Suppressor macrophage treated with lipopolysaccharide for 4 hours (primary cell): ENCODE data around the gene NADK.
A peak's percentile ranks its signal among the peaks of the same experiment; 100 is the strongest.
"Not testable (repeated sequence)": the region's sequence is repeated elsewhere in the genome, so short reads cannot be mapped to it uniquely, and the experiment has no call there.

Source experiments
- DNase-seq: peaks from one replicate; pipeline ENCODE4 v3.0.0-alpha.2; 2020

The NADK gene

DNA sequence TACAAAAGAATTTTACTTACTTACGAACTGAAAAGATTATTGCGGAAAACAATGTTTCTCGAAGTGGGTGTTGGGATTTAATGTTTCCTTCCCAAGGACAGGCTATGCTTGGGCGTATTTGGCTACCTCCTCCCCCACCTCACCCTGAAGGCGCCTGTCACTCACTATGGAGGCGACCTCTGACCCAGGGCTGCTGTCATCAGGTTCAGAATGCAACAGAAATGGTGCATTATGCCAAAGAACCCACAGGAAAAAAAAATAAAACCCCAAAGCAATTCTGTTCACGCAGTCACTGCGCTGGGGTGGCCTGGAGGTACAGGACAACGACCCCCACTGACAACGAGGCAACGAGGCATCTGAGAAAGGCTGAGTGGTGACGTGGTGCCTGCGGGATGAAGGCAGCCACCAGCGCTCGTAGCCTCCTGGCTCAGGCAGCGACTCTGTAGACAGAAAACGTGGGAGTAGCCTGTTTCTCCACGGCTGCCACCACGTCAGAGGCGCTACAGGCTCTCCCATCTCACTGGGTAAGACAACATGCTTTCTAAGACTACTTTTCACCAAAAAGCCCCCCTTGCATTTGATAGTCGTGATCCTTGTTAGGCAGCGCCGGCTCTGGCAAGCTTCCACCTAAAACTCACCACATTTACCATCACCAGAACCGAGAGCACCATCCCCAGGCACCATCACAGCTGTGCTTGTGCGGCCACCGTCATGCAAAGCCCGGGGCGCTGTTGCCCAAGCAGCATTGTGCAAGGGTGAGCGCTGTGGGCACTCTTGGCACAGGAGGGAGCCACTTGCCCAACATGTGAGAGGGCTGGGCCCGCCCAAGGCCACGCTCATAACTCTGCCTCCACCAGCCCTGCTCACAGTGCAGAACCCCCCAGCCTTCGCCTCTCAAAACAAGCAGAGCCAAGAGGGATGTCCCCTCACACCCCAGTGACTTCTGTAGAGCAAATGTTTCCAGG, 14.3 kb downstream of the NADK start:
- peak; percentile 91 for DNase-seq

- DNase-seq, result no peak
These were observed 16.5 kb downstream of the NADK start for GRCh38 chr1:1761504-1762376.

- DNase-seq, result no peak
These were observed 17.6 kb downstream of the NADK start for GRCh38 chr1:1760715-1761114.

DNA sequence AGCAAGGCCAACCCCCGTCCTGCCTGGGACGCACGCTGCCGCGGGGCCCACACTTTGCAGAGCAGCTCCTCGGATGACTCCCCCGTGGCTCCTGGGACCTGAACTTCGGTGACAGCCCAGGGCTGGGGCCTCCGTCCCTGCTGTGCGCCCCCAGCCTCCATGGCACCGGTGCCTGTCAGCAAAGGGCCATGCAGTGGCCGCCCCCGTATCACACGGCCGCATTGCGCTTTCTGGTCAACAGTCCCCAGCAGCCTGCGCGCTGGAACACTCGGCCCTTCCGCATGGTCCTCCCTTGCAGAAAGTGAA, 18.0 kb downstream of the NADK start:
- no peak for DNase-seq

DNA sequence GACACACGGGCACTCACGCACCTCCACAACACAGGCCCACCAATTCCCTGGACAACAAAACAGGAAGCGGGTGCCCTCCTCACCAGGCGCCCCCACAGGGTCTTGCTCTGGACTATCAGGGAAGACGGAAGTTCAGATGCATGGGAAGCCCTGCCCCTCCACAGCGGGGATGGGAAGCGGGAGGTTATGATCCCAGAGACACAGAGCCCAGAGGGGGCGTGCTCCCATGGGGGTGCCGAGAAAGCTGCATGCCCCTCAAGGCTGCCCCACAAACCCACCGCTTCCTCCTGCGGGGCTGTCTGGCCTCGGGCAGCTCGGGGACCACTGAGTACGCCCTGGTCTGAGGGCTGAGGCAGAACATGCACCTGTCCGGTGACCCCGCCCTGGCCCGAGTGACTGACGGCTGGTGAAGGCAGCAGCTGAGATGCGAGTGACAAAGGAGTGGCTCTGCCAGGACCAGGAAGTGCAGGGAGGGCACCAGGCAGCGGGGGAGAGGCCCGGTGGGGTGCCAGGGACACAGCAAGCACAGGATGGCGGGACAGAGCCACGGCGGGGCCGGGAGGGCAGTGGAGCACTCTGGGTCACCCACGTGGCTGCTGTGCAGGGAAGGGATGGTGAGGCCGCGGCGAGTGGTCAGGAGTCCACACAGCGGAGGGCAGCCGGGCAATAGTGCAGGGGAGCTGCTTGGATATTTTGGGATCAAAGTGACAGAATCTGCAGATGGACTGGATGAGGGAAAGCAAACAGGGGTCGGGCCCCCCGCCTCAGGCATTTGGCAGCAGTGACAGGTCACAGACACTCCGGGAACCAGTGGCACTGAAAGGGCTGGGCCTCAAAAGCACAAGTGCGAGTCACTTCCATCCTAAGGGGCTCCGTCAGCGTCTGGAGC, 18.6 kb downstream of the NADK start:
- no peak for DNase-seq

DNA sequence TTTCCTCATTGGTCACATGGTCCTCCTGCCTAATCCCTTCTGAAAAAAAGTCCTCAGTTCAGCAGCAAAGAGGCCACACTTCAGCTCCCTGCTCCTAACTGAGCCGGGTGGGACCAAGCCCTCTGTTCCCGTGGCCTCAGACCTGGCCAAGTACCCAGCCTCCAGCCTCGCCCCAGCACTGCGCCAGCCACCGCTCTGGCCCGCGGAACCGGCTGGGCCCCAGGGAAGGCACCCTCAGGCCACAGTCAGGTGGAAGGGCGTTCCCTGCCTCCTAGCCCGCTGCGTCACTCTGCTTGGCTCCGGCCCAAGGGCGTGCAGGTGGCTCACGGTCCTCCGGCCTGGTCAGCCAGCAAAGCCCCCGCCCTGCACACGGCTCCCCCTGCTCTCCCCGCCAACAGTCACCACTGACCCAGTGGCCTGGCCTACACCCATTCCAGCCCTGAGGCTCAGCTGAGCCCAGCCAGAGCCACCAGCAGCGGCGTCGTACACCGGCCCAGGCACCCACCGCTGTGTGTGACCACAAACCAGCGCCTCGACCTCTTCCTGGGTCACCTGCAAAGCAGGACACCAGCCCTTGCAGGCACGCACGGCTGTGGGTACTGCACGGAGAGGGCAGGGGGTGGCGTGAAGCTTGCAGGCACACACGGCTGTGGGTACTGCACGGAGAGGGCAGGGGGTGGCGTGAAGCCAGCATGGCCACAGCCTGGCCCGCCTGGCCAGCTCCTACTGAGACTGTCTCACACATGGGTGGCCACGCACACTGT, 19.4 kb downstream of the NADK start:
- DNase-seq, result no peak

DNA sequence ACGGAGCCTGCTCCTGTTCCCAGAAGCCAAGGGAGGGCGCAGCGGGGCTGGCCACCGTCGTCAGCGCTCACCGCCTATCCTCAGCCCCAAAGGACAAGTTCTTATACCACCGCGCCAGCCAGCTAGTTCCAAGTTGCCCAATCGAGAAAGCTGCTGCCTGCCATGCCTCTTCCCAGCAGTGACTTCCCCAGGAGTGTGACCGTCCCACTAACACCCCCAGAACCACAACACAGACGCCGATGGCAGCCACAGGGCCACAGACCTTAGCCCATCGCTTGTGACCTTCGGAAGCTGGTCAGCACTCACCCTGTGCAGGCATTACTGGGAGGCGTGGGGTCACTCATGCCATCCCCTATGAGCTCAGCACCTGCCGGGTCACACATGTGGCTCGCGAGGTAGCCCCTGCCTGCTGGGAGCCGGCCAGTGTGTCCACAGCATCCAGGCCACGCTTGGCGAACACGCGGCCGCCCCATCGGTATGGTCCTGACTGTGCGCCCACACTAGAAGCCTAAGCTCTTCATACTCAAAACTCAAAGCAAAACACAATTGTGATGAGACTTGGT, 20.1 kb downstream of the NADK start:
- DNase-seq, result no peak

- DNase-seq, result no peak
These were observed 20.7 kb downstream of the NADK start for GRCh38 chr1:1757422-1758058.

- no peak for DNase-seq
These were observed 21.4 kb downstream of the NADK start for GRCh38 chr1:1756661-1757421.

- DNase-seq, result no peak
These were observed 22.4 kb downstream of the NADK start for GRCh38 chr1:1755852-1756251.

DNA sequence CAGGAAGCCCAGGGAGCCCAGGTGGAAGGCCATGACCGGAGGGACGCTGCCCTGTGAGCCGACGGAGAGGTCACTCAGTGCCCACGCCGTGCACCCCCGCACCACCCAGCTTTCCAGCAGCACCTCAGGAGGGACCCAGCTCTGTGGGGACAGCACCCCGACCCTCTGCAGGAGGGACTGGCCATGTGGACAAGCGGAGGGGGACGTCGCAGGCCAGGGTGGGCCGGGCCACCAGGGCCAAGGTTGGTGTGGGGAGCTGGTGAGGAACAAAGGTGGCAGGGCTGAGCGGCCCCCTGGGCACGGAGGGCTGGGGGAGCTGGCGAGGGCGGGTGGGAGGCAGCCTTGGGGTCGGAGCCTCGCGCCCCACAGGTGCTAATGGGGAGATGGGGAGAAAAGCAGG, 22.8 kb downstream of the NADK start:
- DNase-seq, result no peak

GRCh38 chr1:1754051-1754815, 24.0 kb downstream of the NADK start:
- DNase-seq, result no peak

DNA sequence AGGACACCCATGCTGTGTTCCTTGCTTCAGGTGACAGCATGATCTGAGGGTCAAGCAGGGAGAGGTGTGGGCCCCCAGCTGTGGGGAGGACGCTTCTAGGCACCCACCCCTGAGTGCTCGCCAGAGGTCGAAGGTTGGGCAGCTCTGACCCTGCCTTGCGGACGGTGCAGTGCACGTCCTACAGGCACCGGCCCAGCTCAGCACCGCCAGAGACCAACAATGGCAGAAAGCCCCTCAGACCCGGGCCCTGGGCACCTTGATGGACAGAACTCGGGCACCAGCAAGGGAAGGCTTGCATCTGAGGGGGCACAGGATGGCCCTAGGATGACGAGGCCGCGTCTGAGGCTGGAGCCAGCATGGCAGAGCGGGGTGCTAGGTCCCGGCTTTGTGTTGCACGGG, 24.7 kb downstream of the NADK start:
- no peak for DNase-seq

GRCh38 chr1:1752636-1753606, 25.3 kb downstream of the NADK start:
- no peak for DNase-seq

- no peak for DNase-seq
These were observed 26.1 kb downstream of the NADK start for GRCh38 chr1:1752190-1752589.

GRCh38 chr1:1749941-1750340, 28.3 kb downstream of the NADK start:
- DNase-seq, result not testable (repeated sequence)

DNA sequence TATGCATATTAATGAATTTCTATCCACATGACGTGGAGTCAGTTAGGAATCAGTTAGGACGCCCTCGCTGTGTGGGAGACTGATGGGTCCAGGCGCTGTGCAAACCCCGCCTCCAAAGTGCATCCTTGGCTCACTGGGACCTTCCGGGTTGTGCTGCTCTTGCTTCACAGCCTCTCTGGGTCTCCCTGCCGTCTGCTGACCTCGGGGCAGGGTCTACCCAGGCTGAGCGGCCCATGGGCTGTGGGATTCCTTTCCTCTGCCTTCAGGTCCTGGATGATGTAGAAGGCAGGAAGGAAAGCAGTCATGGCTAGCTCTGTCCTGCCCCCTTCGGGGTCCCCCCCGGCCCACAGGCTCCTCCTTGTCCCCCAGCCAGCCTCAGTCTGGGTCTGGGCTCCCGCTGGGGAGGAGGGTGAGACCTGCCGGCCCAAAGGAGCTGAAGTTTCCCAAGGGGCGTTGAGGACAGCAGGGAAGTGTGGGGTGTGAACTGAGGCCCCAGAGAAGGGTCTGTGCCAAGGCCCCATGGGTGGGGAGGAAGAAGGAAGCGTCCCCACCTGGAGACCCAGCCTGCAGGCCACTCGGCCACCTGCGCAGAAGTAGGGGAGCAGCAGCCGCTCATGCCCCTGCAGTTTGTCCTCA, 29.5 kb downstream of the NADK start:
- DNase-seq, result no peak

- not testable (repeated sequence) for DNase-seq
These were observed 31.7 kb downstream of the NADK start for GRCh38 chr1:1746566-1746909.
